GM10266 (cell line): ENCODE data around the gene TSPO.

Experiments used
- DNase-seq: peaks from one replicate; pipeline ENCODE4 v3.0.0; 2012; ENCODE audit errors: extremely low spot score
- TF ChIP-seq, protein P1 (sequence below): IDR thresholded peaks from 2 replicates; pipeline ENCODE4 v1.5.1; 2012; ENCODE audit warnings: mild to moderate bottlenecking, low read depth; ENCODE audit not compliant: control insufficient read depth, insufficient read depth; ENCODE audit errors: missing control alignments

TSPO gene

GRCh38 chr22:43173976-43174720 is 22.8 kb downstream of the TSPO start:
- no peak for DNase-seq

DNA sequence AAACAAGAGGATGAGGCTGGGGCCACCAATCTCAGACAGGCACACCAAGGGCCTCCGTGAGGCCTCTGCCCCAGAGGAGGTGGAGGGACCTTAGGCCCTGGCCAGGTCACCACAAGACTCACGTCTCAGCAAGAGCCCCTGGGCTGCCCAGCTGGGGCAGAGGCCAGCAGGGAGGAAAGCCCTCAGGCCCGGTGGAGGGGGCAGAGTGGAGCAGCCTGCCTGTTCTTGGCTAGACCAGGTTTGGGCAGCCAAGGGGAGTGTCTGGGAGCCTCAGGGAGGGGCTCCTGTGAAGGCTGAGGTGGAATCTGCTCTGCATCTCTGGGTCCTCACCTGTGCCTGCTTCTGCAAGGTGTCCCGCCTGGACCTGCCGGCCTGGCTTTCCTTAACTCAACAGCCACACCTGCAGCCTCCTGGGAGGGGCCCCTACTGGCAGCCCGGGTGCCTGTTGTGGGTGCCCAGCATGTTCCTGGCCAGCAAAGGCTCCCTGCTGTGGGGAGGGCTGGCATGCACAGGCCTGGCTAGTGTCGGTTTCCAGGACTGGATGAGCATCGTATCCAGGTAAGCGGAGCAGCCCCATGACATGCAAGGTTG is 23.7 kb downstream of the TSPO start:
- no peak for DNase-seq
- TF ChIP-seq, protein P1, sequence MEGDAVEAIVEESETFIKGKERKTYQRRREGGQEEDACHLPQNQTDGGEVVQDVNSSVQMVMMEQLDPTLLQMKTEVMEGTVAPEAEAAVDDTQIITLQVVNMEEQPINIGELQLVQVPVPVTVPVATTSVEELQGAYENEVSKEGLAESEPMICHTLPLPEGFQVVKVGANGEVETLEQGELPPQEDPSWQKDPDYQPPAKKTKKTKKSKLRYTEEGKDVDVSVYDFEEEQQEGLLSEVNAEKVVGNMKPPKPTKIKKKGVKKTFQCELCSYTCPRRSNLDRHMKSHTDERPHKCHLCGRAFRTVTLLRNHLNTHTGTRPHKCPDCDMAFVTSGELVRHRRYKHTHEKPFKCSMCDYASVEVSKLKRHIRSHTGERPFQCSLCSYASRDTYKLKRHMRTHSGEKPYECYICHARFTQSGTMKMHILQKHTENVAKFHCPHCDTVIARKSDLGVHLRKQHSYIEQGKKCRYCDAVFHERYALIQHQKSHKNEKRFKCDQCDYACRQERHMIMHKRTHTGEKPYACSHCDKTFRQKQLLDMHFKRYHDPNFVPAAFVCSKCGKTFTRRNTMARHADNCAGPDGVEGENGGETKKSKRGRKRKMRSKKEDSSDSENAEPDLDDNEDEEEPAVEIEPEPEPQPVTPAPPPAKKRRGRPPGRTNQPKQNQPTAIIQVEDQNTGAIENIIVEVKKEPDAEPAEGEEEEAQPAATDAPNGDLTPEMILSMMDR = no peak

More at GRCh38 chr22:43173976-43174720, 22.8 kb downstream of the TSPO start:
- TF ChIP-seq, protein P1 = no peak

DNA sequence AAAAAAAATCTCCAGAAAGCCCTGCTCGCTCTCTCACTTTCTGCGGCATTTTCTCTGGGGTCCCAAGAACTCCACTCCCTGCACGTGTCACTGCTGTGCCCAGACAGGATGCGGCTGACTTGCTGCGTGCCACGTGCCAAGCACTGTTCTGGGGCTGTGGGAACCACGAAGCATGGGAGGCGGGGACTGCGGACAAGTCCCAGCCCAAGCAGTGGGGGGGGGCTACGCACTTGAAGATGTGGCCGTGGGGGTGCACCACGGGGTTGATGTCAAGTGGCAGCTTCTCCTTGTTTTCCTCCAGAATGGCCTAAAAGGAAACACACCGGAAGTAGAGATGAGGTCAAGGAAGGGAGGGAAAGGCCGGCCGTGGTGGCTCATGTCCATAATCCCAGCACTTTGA is 24.7 kb downstream of the TSPO start:
- TF ChIP-seq, protein P1 = no peak
- no peak for DNase-seq

GRCh38 chr22:43177479-43177878 is 26.1 kb downstream of the TSPO start:
- TF ChIP-seq, protein P1 = no peak

DNA sequence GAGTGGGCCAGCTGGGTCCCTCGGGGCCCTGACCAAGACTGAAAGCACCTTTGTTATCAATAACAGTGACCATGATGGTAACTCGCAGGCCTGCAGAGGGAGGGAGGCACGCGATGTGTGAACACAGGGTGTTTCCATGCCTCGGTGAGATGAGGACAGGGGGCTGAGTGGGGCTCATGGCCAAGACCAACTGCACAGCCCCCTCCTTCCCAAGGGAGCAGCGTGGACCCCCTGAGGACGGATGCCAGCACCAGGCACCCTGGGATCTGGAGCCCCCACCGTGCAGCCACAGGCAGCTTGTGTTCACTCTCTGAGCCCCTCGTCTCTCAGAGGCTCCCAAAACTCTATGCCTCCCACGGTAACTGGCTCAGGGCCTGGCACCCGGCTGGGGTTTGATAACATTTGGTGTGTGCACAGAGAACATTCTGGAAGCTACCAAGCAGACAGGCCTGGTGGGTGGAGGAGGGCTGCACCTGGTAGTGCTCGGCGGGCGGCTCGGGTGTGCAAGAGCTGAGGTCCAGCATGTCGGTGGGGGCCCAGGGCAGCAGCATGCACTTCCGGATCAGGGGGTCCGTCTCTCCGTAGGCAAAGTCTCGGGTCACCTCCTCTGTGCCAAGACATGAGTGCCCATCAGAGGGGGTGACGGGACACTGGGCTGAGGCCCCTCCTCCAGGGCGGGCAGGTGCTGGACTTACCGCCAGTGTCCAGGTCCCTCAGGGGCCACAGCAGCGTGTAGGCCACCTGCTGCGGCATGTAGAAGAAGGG is 28.0 kb downstream of the TSPO start:
- TF ChIP-seq, protein P1 = no peak
- DNase-seq = no peak

More at GRCh38 chr22:43177479-43177878, 26.1 kb downstream of the TSPO start:
- no peak for DNase-seq

- no peak for DNase-seq
- TF ChIP-seq, protein P1 = no peak
These were observed 28.5 kb downstream of the TSPO start for GRCh38 chr22:43179911-43180195.

DNA sequence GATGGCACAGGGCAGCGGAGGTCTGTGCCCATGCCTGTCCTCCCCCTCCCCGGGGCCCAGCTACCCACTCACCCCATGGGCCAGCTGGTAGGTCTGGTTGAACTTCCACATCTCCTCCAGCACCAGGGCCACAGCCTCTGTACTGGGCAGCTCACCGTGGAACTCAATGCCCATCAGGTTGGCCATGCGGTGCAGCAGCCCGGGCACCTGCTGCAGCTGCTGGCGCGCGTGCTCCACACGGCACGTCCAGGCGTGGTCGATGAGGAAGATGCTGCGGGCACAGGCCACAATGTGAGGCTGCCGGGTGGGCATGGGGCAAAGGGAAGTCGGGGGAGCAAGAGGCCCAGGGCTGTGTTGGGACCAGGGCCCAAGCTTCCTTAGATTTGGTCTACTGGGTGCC is 29.3 kb downstream of the TSPO start:
- DNase-seq = no peak
- TF ChIP-seq, protein P1 = no peak
